NB4 (cell line): ENCODE data around the gene KDM4C.

Source experiments
- CTCF ChIP-seq: IDR thresholded peaks from one replicate; pipeline ENCODE4 v1.5.1; 2012; ENCODE audit warnings: low read depth, low read length
- POLR2A ChIP-seq: IDR thresholded peaks from 2 replicates; pipeline ENCODE4 v1.6.1; 2011; ENCODE audit warnings: mild to moderate bottlenecking; ENCODE audit not compliant: insufficient read length; ENCODE audit errors: extremely low read depth

GRCh38 chr9:6946583-6947166, 188.9 kb downstream of the KDM4C start:
- TF ChIP-seq POLR2A (no peak), CTCF (no peak)
